Esophagus muscularis mucosa (tissue), 4 donors: Measurements from ENCODE around the gene NAXD. TPM values are rescaled to one million over a fixed set of nuclear protein-coding genes. Genes with fewer than 3 reads are reported as not detected.

Experiments
- DNase-seq: peaks from one replicate; pipeline ENCODE4 v3.0.0-alpha.2; 2017; ENCODE audit errors: extremely low spot score
- H3K27ac ChIP-seq, 4 donors: fragments of 200-600 bp; sonication (generic); replicated peaks in 1 of 4; 1 replicate in 3 of 4; 2 replicates in 1 of 4; pipeline ENCODE4 v1.5.1; 2016 to 2019; ENCODE audit warnings: mild to moderate bottlenecking in 1 of 4
- H3K27me3 ChIP-seq, 4 donors: fragments of 200-600 bp; sonication (generic); one replicate each; pipeline versions ENCODE4 v1.5.1 to v1.6.0; 2016 to 2019
- H3K36me3 ChIP-seq, 4 donors: fragments of 200-600 bp; sonication (generic); one replicate each; pipeline ENCODE4 v1.5.1; 2016 to 2019
- H3K4me1 ChIP-seq, 4 donors: fragments of 200-600 bp; sonication (generic); one replicate each; pipeline ENCODE4 v1.5.1; 2016 to 2019
- H3K4me3 ChIP-seq, 4 donors: fragments of 200-600 bp; sonication (generic); 1 replicate in 2 of 4; 2 replicates in 2 of 4; pipeline ENCODE4 v1.5.1; 2016 to 2019; ENCODE audit warnings: mild to moderate bottlenecking in 4 of 4, moderate library complexity in 1 of 4
- H3K9me3 ChIP-seq, 4 donors: fragments of 200-600 bp; sonication (generic); 1 replicate in 3 of 4; 2 replicates in 1 of 4; pipeline ENCODE4 v1.5.1; 2016 to 2019
- CTCF ChIP-seq, 3 experiments: fragments of 200-600 bp in 2 of 3; fragments of 450-650 bp in 1 of 3; sonication (generic) in 2 of 3; IDR thresholded peaks; one replicate each; pipeline ENCODE4 v1.5.1; 2017 to 2019; ENCODE audit warnings: antibody characterized with exemption in 3 of 3, mild to moderate bottlenecking in 2 of 3, moderate library complexity in 1 of 3
- EP300 ChIP-seq: sonication (generic); formaldehyde crosslinking; IDR thresholded peaks from one replicate; pipeline ENCODE4 v1.6.1; 2017; ENCODE audit warnings: antibody characterized with exemption
- POLR2A ChIP-seq: fragments of 450-650 bp; IDR thresholded peaks from one replicate; pipeline ENCODE4 v1.6.1; 2017; ENCODE audit warnings: antibody characterized with exemption, moderate library complexity, mild to moderate bottlenecking, low read depth
- POLR2AphosphoS5 ChIP-seq, 2 donors: sonication (generic); formaldehyde crosslinking; IDR thresholded peaks; one replicate each; pipeline ENCODE4 v1.6.1; 2017; ENCODE audit warnings: antibody characterized with exemption in 2 of 2
- WGBS: methylation state at CpG from one replicate; pipeline ENCODE4 v1.1.5; 2018; 5-methylcytosine and 5-hydroxymethylcytosine counted together
- intact Hi-C: fragments of 100-400 bp; cut with DNase I; formaldehyde crosslinking; loops from one replicate; pipeline ENCODE4 v1.15.1; 2023
- total RNA-seq, 4 donors: library from RNA; depleted of rRNA; stranded (reverse); fragments of >200 nt; gene quantifications; one replicate each; pipeline versions ENCODE4 v1.1.0 to v1.2.1, GENCODE V29; 2016

The NAXD gene
- total RNA-seq, 4 donors from 2014 or later, result 29.9 to 34.5 (median 34.0) TPM

GRCh38 chr13:110610955-110611595, 4.3 kb upstream of the NAXD start:
- intact Hi-C loops, result no loop called here
- Histone ChIP-seq H3K4me1 (peaks cover 4 to 7% (median 6%) of the 10 kb centered on the region in 4 donors), H3K9me3 (no peaks in the 10 kb centered on the region), H3K36me3 (no peaks in the 10 kb centered on the region), H3K27me3 (peaks cover 0 to 8% (median 0%) of the 10 kb centered on the region in 4 donors), H3K4me3 (no peak overlapping the region), H3K27ac (no peak overlapping the region)
- no peak for DNase-seq
- TF ChIP-seq POLR2AphosphoS5 (IDR thresholded peaks at IDR 0.05) (no peak), EP300 (no peak), POLR2A (no peak), CTCF (IDR thresholded peaks at IDR 0.05) (no peak)
- WGBS, result 81% methylated on average over 12 of the region's 12 CpGs

- intact Hi-C loops, result loop anchor here (5.0 kb wide), 1 partner anchor 92 kb away; the partner anchor contains the start of gene CARS2
- WGBS, result 83% methylated on average over 11 of the region's 11 CpGs
- Histone ChIP-seq H3K27ac (peak overlapping the region; percentile 92 to 98 (median 94)), H3K4me1 (peaks cover 25 to 44% (median 43%) of the 10 kb centered on the region in 4 donors), H3K9me3 (no peaks in the 10 kb centered on the region), H3K36me3 (no peaks in the 10 kb centered on the region), H3K27me3 (peaks cover 0 to 8% (median 0%) of the 10 kb centered on the region in 4 donors), H3K4me3 (peak overlapping the region; percentile 75 to 95 (median 81))
- no peak for DNase-seq
- TF ChIP-seq EP300, result no peak
- TF ChIP-seq CTCF (IDR thresholded peaks at IDR 0.05), result no peak
- no peak for TF ChIP-seq POLR2AphosphoS5 (IDR thresholded peaks at IDR 0.05)
- no peak for TF ChIP-seq POLR2A
These were observed 382 bp upstream of the NAXD start for GRCh38 chr13:110615005-110615321.

GRCh38 chr13:110616103-110617101, 1.1 kb downstream of the NAXD start:
- TF ChIP-seq POLR2A (no peak), POLR2AphosphoS5 (IDR thresholded peaks at IDR 0.05) (peak; percentile 8 to 54), EP300 (no peak), CTCF (IDR thresholded peaks at IDR 0.05) (peak in 1 of 3 experiments; percentile 15)
- intact Hi-C loops, result loop anchor here (5.0 kb wide), 1 partner anchor 91 kb away; the partner anchor contains the start of gene CARS2
- DNase-seq, result no peak

GRCh38 chr13:110617321-110618072, 2.2 kb downstream of the NAXD start:
- 37% methylated on average over 8 of the region's 8 CpGs for WGBS
- DNase-seq, result no peak
- H3K9me3 ChIP-seq, result no peaks in the 10 kb centered on the region
- intact Hi-C loops, result loop anchor here (5.0 kb wide), 1 partner anchor 90 kb away; the partner anchor contains the start of gene CARS2
- H3K27me3 ChIP-seq, result no peaks in the 10 kb centered on the region
- TF ChIP-seq CTCF (IDR thresholded peaks at IDR 0.05), result no peak
- TF ChIP-seq POLR2AphosphoS5 (IDR thresholded peaks at IDR 0.05), result peak; percentile 54 to 63
- H3K36me3 ChIP-seq, result peaks cover 0 to 5% (median under 1%) of the 10 kb centered on the region in 4 donors
- H3K4me1 ChIP-seq, result peaks cover 30 to 68% (median 68%) of the 10 kb centered on the region in 4 donors
- H3K4me3 ChIP-seq, result peak overlapping the region in 3 of 4 donors; percentile 75 to 95 (median 83)
- peak overlapping the region; percentile 92 to 98 (median 94) for H3K27ac ChIP-seq

More at GRCh38 chr13:110616103-110617101, 1.1 kb downstream of the NAXD start:
- H3K27me3 ChIP-seq, result no peaks in the 10 kb centered on the region
- peak overlapping the region; percentile 75 to 95 (median 81) for H3K4me3 ChIP-seq
- no peaks in the 10 kb centered on the region for H3K9me3 ChIP-seq
- peak overlapping the region; percentile 92 to 98 (median 94) for H3K27ac ChIP-seq
- no peaks in the 10 kb centered on the region for H3K36me3 ChIP-seq
- WGBS, result 9% methylated on average over 31 of the region's 37 CpGs
- H3K4me1 ChIP-seq, result peaks cover 29 to 57% (median 57%) of the 10 kb centered on the region in 4 donors
